K562 (cell line): ENCODE results near the gene GALNT9. TPM values are rescaled to one million over a fixed set of nuclear protein-coding genes. Genes with fewer than 3 reads are reported as not detected.

ENCODE experiments used
- ATAC-seq: fragments of 200-7000 bp; cut with Tn5 transposase; 3 replicates; pipeline ENCODE4 v1.9.1; 2020; ENCODE audit warnings: moderate library complexity
- BruUV-seq: library from RNA; stranded (reverse); fragments of 400-500 nt; replicated peaks from 2 replicates; lab custom pipeline; 2021; lab: Mats Ljungman, UMichigan
- CTCF ChIA-PET: fragments of 300-600 bp; formaldehyde crosslinking; extraction: SDS; loops from one replicate; lab custom pipeline; 2021; ENCODE audit warnings: low intra/inter-chr PET ratio; lab: Yijun Ruan, JAX
- POLR2A ChIA-PET: fragments of 300-600, 350-650 bp; sonication (Branson Sonifier 250); formaldehyde crosslinking; extraction: SDS; loops from one replicate; lab custom pipeline; 2021; ENCODE audit warnings: antibody characterized with exemption, inconsistent platforms; lab: Yijun Ruan, JAX
- DNase-seq, 4 experiments: peaks; one replicate each; pipeline versions ENCODE4 v3.0.0 to v3.0.0-alpha.2; 2011 to 2018; ENCODE audit warnings: low spot score in 3 of 4, mixed read lengths in 3 of 4; ENCODE audit errors: extremely low read depth in 1 of 4
- FAIRE-seq: peaks from 2 replicates; lab custom pipeline; 2011; peaks lifted over from hg19 to GRCh38; lab: Jason Lieb, UNC
- H2AFZ ChIP-seq: 2 replicates; pipeline ENCODE4 v1.6.0; 2011; ENCODE audit warnings: low read depth, low read length, control low read depth, inconsistent platforms
- H3K27ac ChIP-seq: fragments of 200-600 bp; 3 replicates; pipeline ENCODE4 v1.8.0; 2011; ENCODE audit warnings: low read depth, mild to moderate bottlenecking, control low read depth, inconsistent platforms, low read length, moderate library complexity, mixed read lengths; ENCODE audit errors: extremely low read depth
- H3K27me3 ChIP-seq, 2 experiments: fragments of 300-600 bp in 1 of 2; 2 replicates in 1 of 2; 3 replicates in 1 of 2; pipeline versions ENCODE4 v1.6.0 to v1.8.0; 2011; ENCODE audit warnings: inconsistent platforms in 2 of 2, low read length in 2 of 2, mild to moderate bottlenecking in 1 of 2, mixed read lengths in 1 of 2, moderate library complexity in 1 of 2; ENCODE audit not compliant: control insufficient read depth in 2 of 2, insufficient read depth in 2 of 2
- H3K36me3 ChIP-seq: fragments of 300-600 bp; 3 replicates; pipeline ENCODE4 v1.8.0; 2011; ENCODE audit warnings: mild to moderate bottlenecking, low read length, inconsistent platforms; ENCODE audit not compliant: control insufficient read depth, insufficient read depth
- H3K4me1 ChIP-seq, 2 experiments: fragments of 200-600 bp in 1 of 2; replicated peaks in 1 of 2; 2 replicates in 1 of 2; 3 replicates in 1 of 2; pipeline versions ENCODE4 v1.5.1 to v1.8.0; 2011; ENCODE audit warnings: inconsistent platforms in 2 of 2, low read length in 2 of 2, mild to moderate bottlenecking in 1 of 2, mixed read lengths in 1 of 2, moderate library complexity in 1 of 2; ENCODE audit not compliant: control insufficient read depth in 2 of 2, insufficient read depth in 2 of 2
- H3K4me2 ChIP-seq: 2 replicates; pipeline ENCODE4 v1.6.1; 2011; ENCODE audit warnings: low read length, control low read depth, inconsistent platforms, mixed read lengths; ENCODE audit not compliant: insufficient read depth
- H3K4me3 ChIP-seq: fragments of 200-600 bp; sonication (generic), shearing (Covaris generic); 2 replicates; pipeline ENCODE4 v1.5.1; 2016; ENCODE audit warnings: control low read depth, inconsistent platforms
- H3K79me2 ChIP-seq: fragments of 200-600 bp; 3 replicates; pipeline ENCODE4 v1.8.0; 2011; ENCODE audit warnings: low read length, inconsistent platforms; ENCODE audit not compliant: control insufficient read depth, insufficient read depth
- H3K9ac ChIP-seq, 2 experiments: 2 replicates each; pipeline versions ENCODE4 v1.6.0 to v1.6.1; 2011; ENCODE audit warnings: low read depth in 2 of 2, low read length in 2 of 2, control low read depth in 1 of 2, inconsistent platforms in 1 of 2, mild to moderate bottlenecking in 1 of 2, mixed read lengths in 1 of 2; ENCODE audit not compliant: insufficient read depth in 1 of 2
- H3K9me1 ChIP-seq: one replicate; pipeline ENCODE4 v1.6.0; 2011; ENCODE audit warnings: inconsistent platforms, mild to moderate bottlenecking, low read length, moderate library complexity; ENCODE audit not compliant: control insufficient read depth, insufficient read depth
- H3K9me3 ChIP-seq: replicated peaks from 2 replicates; pipeline ENCODE4 v1.5.1; 2011; ENCODE audit warnings: low read depth, low read length, inconsistent platforms; ENCODE audit not compliant: control insufficient read depth, insufficient read depth
- H4K20me1 ChIP-seq: replicated peaks from 2 replicates; pipeline ENCODE4 v1.6.1; 2011; ENCODE audit warnings: low read length, inconsistent platforms, mixed read lengths; ENCODE audit not compliant: control insufficient read depth, insufficient read depth
- ATF4 ChIP-seq: fragments of 450-650 bp; formaldehyde crosslinking; IDR thresholded peaks from 2 replicates; pipeline ENCODE4 v1.4.0; 2022; ENCODE audit warnings: mild to moderate bottlenecking, moderate library complexity
- CBX2 ChIP-seq: fragments of 200-600 bp; sonication (generic); IDR thresholded peaks from one replicate; pipeline ENCODE4 v1.6.1; 2012; ENCODE audit warnings: mild to moderate bottlenecking, low read length, inconsistent platforms; ENCODE audit not compliant: insufficient read depth, poor library complexity, severe bottlenecking
- ELK1 ChIP-seq: sonication (generic); formaldehyde crosslinking; IDR thresholded peaks from 2 replicates; pipeline ENCODE4 v1.8.1; 2022; ENCODE audit warnings: missing genetic modification reagents
- L3MBTL2 ChIP-seq: fragments of 450-650 bp; IDR thresholded peaks from 2 replicates; pipeline ENCODE4 v1.6.1; 2016; ENCODE audit warnings: mild to moderate bottlenecking, moderate library complexity
- MAZ ChIP-seq, 2 experiments: fragments of 450-650 bp in 1 of 2; sonication (generic) in 1 of 2; formaldehyde crosslinking; IDR thresholded peaks in 1 of 2; conservative IDR thresholded peaks in 1 of 2; 2 replicates each; pipeline versions ENCODE4 v1.4.0 to v1.5.0; 2020; ENCODE audit warnings: mild to moderate bottlenecking in 1 of 2, missing genetic modification reagents in 1 of 2
- SNRNP70 ChIP-seq: fragments of 200-400 bp; formaldehyde crosslinking; optimal IDR thresholded peaks from 2 replicates; pipeline ENCODE3; 2017; ENCODE audit warnings: low read depth, low read length
- TCF3 ChIP-seq: sonication (generic); formaldehyde crosslinking; IDR thresholded peaks from 2 replicates; pipeline ENCODE4 v1.4.0; 2020; ENCODE audit warnings: mild to moderate bottlenecking, missing genetic modification reagents
- ZKSCAN3 ChIP-seq: fragments of 250-450 bp; sonication (Bioruptor Pico); IDR thresholded peaks from 2 replicates; pipeline ENCODE4 v1.4.0; 2020
- ZNF354B ChIP-seq: fragments of 250-450 bp; sonication (Bioruptor Pico); IDR thresholded peaks from 2 replicates; pipeline ENCODE4 v1.4.0; 2020
- WGBS: fragments of 100-300 bp; shearing (Covaris generic); methylation state at CpG from one replicate; pipeline ENCODE4 v1.1.6; 2016; ENCODE audit warnings: low coverage, mixed read lengths; ENCODE audit not compliant: insufficient coverage; ENCODE audit errors: missing lambda C conversion rate; 5-methylcytosine and 5-hydroxymethylcytosine counted together
- in situ Hi-C: fragments of 300-500 bp; cut with MboI; formaldehyde crosslinking; loops from 4 replicates; pipeline ENCODE4 v1.15.0; 2018; ENCODE audit warnings: inconsistent platforms, mixed read lengths
- intact Hi-C: fragments of 100-400 bp; cut with micrococcal nuclease; formaldehyde crosslinking; loops from 2 replicates; pipeline ENCODE4 v1.14.2; 2022
- polyA plus RNA-seq, 8 experiments: library from polyadenylated mRNA; depleted of rRNA in 4 of 8; stranded (reverse) in 5 of 8; unstranded in 3 of 8; fragments of >200 nt; fragmentation: Nextera tagmentation in 2 of 8; fragmentation: Illumina TruSeq in 1 of 8; extraction: Ambion mirVana in 2 of 8; extraction: Trizol in 1 of 8; gene quantifications; 2 replicates each; pipeline versions ENCODE4 v1.2.1 to v1.2.3, GENCODE V29; 2011 to 2014; ENCODE audit warnings: inconsistent platforms in 1 of 8, missing spikeins in 1 of 8
- total RNA-seq, 7 experiments: library from RNA; depleted of rRNA in 6 of 7; stranded (reverse); fragments of >200 nt in 6 of 7; fragmentation: Illumina TruSeq in 2 of 7; extraction: Trizol in 2 of 7; gene quantifications; 2 replicates each; pipeline versions ENCODE4 v1.2.1 to v1.2.3, GENCODE V29; 2011 to 2021; ENCODE audit warnings: low replicate concordance in 1 of 7

The GALNT9 gene
- total and polyA plus RNA-seq, 9 of the 15 experiments (the other 6 are each of a cell fraction or from before 2014, with no cell fraction given): not detected

DNA sequence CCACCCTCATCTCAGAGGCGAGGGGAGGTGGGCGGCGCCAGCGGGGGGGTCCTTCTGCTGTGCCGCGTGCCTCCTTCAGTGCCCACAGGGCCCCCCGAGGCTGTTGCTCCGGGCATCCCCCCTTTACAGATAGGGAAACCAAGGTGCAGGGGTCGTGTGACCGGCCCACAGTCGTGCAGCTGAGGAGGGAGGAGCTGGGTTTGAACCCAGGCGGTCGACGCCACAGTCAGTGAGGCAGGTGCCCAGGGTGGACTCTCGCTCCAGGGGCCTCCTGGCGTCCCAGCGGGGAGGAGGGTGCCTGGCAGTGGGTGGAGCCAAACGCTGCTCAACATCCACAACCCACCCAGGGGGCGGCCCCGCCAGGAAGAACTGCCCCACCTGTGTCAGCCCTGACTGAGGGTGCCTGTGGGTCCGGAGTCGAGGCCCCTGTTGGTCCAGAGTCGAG is 8.6 kb downstream of the GALNT9 start:
- under 1% methylated on average over 15 of the region's 23 CpGs for WGBS
- ATAC-seq (no peak), FAIRE-seq (no peak), DNase-seq (no peak)
- Histone ChIP-seq H3K27ac (no peak overlapping the region), H3K27me3 (peaks cover 41 to 94% of the 10 kb centered on the region in 2 experiments), H3K4me3 (no peak overlapping the region), H3K9me1 (no peaks in the 10 kb centered on the region), H3K36me3 (no peaks in the 10 kb centered on the region), H4K20me1 (peaks cover 9% of the 10 kb centered on the region; the same call in 1 of the 2 replicates), H3K9ac (no peak overlapping the region), H3K4me1 (peaks cover 0 to 11% of the 10 kb centered on the region in 2 experiments; a peak in 1 of 5 replicates), H3K9me3 (no peaks in the 10 kb centered on the region), H3K4me2 (no peak overlapping the region), H3K79me2 (no peaks in the 10 kb centered on the region), H2AFZ (no peak overlapping the region)
- in situ Hi-C loops (no loop called here), intact Hi-C loops (no loop called here)
- no peak for TF ChIP-seq L3MBTL2
- TF ChIP-seq ZNF354B: no peak
- TF ChIP-seq ATF4 (CRISPR knock-in tag): no peak
- TF ChIP-seq MAZ (CRISPR knock-in tag; conservative IDR thresholded peaks at IDR 0.05 in 1 of 2, IDR thresholded peaks at IDR 0.05 in 1 of 2): no peak
- no peak for TF ChIP-seq CBX2
- no peak for TF ChIP-seq TCF3 (CRISPR knock-in tag)
- no peak for TF ChIP-seq SNRNP70
- TF ChIP-seq ZKSCAN3: no peak
- TF ChIP-seq ELK1 (CRISPR knock-in tag): no peak
- ChIA-PET CTCF (no interaction called here), POLR2A (interaction anchor here (0.6 kb wide), 1 partner anchor 1381 kb away, joined by 3 read pairs; no protein-coding TSS in a partner anchor)
- no TSS peak for BruUV-seq
